Measurements from ENCODE around the gene PBXIP1. TPM values are rescaled to one million over a fixed set of nuclear protein-coding genes. Genes with fewer than 3 reads are reported as not detected.

PBXIP1 gene, protein sequence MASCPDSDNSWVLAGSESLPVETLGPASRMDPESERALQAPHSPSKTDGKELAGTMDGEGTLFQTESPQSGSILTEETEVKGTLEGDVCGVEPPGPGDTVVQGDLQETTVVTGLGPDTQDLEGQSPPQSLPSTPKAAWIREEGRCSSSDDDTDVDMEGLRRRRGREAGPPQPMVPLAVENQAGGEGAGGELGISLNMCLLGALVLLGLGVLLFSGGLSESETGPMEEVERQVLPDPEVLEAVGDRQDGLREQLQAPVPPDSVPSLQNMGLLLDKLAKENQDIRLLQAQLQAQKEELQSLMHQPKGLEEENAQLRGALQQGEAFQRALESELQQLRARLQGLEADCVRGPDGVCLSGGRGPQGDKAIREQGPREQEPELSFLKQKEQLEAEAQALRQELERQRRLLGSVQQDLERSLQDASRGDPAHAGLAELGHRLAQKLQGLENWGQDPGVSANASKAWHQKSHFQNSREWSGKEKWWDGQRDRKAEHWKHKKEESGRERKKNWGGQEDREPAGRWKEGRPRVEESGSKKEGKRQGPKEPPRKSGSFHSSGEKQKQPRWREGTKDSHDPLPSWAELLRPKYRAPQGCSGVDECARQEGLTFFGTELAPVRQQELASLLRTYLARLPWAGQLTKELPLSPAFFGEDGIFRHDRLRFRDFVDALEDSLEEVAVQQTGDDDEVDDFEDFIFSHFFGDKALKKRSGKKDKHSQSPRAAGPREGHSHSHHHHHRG
- total RNA-seq (ENCODE audit: unreplicated experiment): 82.1 TPM
- long read RNA-seq, transcript PBXIP1-202 (11 exons, 3,212 nt): major isoform, 8 of 15 reads
- long read RNA-seq, partial matches to known transcripts: 6 of 15 reads
- long read RNA-seq, other reads (novel, unspliced or antisense): 1 of 15 reads

DNA sequence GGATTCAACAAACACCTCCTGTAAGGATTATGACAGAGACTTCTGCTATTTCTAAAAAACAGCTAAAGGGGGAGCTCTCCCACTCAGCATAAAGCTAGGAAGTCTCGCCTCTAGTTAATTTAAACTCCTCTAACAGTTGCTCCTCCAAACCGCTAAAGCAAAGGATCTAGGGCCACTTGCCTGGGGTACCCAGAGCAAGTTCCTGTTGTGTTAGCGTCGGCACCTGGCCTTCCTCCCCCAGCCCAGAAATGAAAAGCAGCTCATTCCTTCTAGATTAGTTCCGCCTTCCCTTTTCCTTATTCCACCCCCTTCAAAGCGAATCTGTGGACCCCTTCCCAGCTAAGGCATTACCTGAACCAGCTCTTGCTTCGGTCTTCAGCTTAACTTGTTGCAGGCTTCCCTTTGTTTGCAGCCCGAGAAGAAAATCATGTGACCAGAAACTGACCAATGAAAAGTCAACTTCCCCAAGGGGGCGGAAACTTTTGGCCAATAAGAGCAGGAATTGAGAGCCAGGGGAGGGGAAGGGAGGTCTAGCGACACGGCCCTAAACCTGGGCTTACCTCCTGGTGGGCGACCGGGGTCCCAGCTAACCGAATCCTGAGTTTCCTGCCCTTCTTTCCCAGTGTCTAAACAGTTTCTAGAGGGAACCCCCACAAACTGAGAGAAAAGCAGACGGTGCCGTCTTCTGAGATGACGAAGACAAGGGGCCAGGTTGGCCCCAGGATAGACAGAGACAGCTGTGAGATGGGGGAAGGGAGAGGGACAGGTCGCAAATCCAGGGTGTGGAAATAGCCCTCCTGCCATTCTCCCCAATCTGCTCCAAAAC, at the start of gene PBXIP1:
TSS of gene PBXIP1 (minus strand) at position 382 of the 826 bp plus-strand sequence. CDS start 2,378 bp downstream, outside the sequence.
- TF ChIP-seq, protein P1, sequence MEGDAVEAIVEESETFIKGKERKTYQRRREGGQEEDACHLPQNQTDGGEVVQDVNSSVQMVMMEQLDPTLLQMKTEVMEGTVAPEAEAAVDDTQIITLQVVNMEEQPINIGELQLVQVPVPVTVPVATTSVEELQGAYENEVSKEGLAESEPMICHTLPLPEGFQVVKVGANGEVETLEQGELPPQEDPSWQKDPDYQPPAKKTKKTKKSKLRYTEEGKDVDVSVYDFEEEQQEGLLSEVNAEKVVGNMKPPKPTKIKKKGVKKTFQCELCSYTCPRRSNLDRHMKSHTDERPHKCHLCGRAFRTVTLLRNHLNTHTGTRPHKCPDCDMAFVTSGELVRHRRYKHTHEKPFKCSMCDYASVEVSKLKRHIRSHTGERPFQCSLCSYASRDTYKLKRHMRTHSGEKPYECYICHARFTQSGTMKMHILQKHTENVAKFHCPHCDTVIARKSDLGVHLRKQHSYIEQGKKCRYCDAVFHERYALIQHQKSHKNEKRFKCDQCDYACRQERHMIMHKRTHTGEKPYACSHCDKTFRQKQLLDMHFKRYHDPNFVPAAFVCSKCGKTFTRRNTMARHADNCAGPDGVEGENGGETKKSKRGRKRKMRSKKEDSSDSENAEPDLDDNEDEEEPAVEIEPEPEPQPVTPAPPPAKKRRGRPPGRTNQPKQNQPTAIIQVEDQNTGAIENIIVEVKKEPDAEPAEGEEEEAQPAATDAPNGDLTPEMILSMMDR (IDR thresholded peaks at IDR 0.05; ENCODE audit: unreplicated experiment): no peak
- peak; percentile 81 for DNase-seq (ENCODE audit: low spot score)
- Mint-ChIP-seq H3K36me3 (ENCODE audit: low read depth, unreplicated experiment) (peaks cover 22% of the 10 kb centered on the region), H3K9me3 (ENCODE audit: unreplicated experiment) (no peaks in the 10 kb centered on the region), H3K4me3 (ENCODE audit: unreplicated experiment) (peak within 1 kb of the TSS; percentile 98), H3K27me3 (ENCODE audit: unreplicated experiment) (peaks cover 36% of the 10 kb centered on the region), H3K27ac (ENCODE audit: unreplicated experiment) (peak within 1 kb of the TSS; percentile 100), H3K4me1 (ENCODE audit: unreplicated experiment) (peaks cover 58% of the 10 kb centered on the region)

DNA sequence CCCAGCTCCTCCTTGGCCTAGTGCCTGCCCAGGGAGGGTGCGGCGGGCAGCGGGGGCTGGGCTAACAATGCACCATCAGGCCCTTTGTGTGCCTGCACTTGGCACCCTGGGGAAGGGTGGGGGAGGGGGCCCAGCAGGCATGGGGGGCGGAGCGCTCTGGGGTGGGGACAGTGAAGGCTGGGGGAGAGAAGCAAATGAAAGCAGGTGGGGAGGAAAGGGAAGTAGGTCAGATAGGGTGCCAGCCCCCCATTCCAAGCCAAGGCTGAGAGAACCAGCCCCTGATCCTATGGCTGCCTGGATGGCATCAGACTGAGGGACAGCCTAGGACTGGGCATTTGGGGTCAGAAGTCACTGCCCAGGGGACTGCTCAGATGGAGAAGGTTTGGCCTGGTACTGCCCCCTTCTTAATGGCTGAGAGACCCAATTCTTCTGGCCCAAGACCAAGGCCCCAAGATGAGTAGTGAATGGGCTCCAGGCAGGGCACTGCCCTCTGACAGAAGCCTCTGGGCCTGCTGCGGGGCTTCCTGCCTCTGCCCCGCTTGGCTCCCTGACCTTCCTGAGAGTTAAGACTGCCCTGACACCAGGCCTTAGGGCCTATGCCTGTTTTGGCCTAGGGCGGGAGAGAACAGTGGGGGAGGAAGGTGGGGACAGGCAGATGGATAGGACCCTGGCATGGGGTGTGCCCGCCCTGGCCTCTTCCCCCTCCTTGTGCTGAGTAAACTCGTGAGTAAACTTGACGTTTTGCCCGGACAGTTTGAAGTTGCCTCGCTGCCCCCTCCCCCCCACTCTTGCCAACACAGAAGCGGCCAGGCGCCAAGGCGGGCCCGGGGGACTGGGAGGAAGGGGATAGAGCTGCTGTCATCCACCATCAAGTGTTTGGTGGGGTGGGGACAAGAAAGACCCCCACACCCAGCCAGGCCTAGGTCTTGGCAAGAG, 49.4 kb upstream of the PBXIP1 start:
- Mint-ChIP-seq H3K4me3 (ENCODE audit: unreplicated experiment) (peak overlapping the region; percentile 67), H3K9me3 (ENCODE audit: unreplicated experiment) (no peaks in the 10 kb centered on the region), H3K36me3 (ENCODE audit: low read depth, unreplicated experiment) (peaks cover 4% of the 10 kb centered on the region), H3K4me1 (ENCODE audit: unreplicated experiment) (peaks cover 30% of the 10 kb centered on the region), H3K27ac (ENCODE audit: unreplicated experiment) (no peak overlapping the region), H3K27me3 (ENCODE audit: unreplicated experiment) (peaks cover 6% of the 10 kb centered on the region)
- TF ChIP-seq, protein P1 (IDR thresholded peaks at IDR 0.05; ENCODE audit: unreplicated experiment): no peak
- DNase-seq (ENCODE audit: low spot score): no peak

DNA sequence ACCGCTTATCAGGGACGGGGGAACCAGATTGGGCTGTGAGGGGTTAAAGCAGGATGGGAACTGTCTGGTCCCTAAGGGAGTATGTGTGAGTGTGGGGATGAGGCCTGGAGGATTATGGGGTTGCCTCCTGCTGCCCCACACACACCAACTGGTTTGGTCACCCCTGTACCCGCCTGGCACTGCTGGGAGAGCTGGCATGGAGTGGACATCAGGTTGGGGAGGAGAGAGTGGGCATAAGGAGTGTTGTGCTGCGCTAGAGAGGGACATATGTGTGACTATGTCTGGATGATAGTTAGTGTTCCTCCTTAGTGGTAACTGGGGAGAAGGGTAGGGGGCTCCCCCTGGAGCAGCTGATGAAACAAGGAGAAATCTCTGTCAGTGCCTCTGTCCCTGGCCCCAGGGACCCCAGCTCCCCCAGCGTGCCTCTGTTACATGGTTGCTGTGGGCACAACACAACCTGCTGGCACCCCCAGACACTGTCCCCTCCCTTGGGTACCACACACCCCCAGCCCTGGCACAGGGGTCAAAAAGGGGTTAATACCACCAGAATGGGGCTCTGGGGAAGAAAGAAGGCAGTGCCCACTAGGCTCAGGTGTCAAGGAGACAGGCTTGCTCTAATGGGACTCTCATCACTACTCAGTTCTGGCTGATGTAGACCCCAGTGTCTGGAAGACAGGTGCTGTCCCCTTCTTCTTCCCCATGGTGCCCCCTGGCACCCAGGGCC, 48.6 kb upstream of the PBXIP1 start:
- peaks cover 4% of the 10 kb centered on the region for H3K36me3 Mint-ChIP-seq (ENCODE audit: low read depth, unreplicated experiment)

More for the DNA sequence above, 48.6 kb upstream of the PBXIP1 start:
- Mint-ChIP-seq H3K4me1 (ENCODE audit: unreplicated experiment) (peaks cover 31% of the 10 kb centered on the region), H3K4me3 (ENCODE audit: unreplicated experiment) (peak overlapping the region; percentile 85), H3K27me3 (ENCODE audit: unreplicated experiment) (peaks cover 8% of the 10 kb centered on the region), H3K27ac (ENCODE audit: unreplicated experiment) (peak overlapping the region; percentile 67), H3K9me3 (ENCODE audit: unreplicated experiment) (no peaks in the 10 kb centered on the region)
- DNase-seq (ENCODE audit: low spot score): no peak
- TF ChIP-seq, protein P1 (IDR thresholded peaks at IDR 0.05; ENCODE audit: unreplicated experiment): no peak

Data from endothelial cell (in vitro differentiated cells).